ENCODE data around the gene SMC1B.

DNA sequence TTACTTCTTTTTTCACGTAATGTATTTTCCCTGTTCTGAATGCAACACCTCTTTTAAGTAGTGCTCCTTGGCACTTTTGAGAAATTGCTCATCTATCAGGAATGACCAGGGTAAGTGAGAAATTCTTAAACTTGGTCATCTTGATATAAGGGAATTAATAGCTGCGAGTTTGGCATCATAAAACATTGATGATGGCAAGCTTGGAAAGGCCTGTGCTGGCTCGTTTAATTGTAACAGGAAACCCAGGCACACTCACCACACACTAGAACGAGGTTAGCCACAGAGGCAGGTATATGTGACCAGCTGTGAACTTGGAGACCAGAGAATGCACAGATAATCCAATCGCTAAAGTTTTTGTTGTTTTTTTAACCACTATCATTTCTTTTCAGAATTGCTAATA, 79.3 kb downstream of the SMC1B start:
- TF ChIP-seq, protein P1, sequence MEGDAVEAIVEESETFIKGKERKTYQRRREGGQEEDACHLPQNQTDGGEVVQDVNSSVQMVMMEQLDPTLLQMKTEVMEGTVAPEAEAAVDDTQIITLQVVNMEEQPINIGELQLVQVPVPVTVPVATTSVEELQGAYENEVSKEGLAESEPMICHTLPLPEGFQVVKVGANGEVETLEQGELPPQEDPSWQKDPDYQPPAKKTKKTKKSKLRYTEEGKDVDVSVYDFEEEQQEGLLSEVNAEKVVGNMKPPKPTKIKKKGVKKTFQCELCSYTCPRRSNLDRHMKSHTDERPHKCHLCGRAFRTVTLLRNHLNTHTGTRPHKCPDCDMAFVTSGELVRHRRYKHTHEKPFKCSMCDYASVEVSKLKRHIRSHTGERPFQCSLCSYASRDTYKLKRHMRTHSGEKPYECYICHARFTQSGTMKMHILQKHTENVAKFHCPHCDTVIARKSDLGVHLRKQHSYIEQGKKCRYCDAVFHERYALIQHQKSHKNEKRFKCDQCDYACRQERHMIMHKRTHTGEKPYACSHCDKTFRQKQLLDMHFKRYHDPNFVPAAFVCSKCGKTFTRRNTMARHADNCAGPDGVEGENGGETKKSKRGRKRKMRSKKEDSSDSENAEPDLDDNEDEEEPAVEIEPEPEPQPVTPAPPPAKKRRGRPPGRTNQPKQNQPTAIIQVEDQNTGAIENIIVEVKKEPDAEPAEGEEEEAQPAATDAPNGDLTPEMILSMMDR (IDR thresholded peaks at IDR 0.05; ENCODE audit: insufficient read depth, low read length, poor library complexity, severe bottlenecking) = no peak
- TF ChIP-seq EZH2phosphoT487 (conservative IDR thresholded peaks at IDR 0.05; ENCODE audit: low read length) = no peak

All from SU-DHL-6 (cell line).